NCI-H2196 treated with DMSO at 0.1 percent for 48 hours (cell line): Measurements from ENCODE around the gene TRPM8.

Source experiments
- DNase-seq: peaks from one replicate; lab custom pipeline; 2025; ENCODE audit not compliant: unreplicated experiment; lab: John Stamatoyannopoulos, UW

Gene TRPM8

DNA sequence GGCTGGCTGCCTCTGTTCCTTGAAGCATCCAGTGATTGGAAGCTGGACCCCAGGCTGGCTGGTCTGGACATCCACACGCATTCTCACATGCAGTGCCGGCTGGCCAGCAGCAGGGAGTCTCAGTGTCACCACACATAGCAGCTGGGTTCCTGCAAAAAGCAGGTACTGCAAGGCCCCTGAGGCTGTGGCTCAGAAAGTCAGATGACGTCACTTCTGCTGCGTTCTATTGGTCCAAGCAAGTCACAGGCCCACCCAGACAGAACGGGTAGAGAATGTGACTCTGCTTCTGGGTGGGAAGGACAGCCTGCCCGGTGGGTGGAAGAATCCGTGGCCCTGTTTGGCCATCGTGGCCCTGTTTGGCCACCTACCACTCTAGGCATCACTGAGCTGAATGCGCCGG, 82.0 kb downstream of the TRPM8 start:
- no peak for DNase-seq

DNA sequence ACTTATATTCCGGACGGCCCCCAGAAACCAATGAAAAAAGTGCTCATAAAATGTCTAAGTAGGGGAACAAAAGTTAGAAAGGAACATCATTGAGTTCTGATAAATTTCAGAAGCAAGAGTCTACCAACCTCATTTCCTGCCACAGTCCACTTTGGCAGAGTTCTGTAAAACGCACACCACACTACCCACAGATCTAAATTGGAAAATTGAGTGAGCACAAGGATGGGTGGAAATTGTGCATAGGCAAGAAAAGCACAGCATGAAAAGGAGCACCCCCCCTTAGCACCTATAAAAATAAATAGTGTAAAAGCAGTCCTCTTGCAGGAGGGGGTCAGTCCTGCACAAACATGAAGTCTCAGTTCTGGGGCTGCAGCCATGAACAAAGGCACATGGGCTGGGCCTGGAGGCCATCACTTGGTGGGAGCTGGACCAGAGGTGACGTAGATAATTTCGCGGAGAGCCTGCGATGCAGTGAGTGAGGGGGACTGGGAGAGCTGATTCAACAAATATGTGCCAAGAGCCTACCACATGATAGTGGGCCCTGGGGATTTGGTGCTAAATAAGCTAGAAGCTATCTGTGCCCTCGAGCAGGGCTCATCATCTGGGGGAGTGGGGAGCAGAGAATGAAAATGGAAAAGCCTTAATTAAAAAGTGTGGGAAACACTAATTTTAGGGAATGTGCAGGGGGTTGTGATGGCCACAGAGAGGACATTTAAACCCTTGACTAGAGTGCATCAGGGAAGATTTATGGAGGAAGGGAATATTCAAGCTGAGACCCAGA, 84.4 kb downstream of the TRPM8 start:
- DNase-seq: no peak

DNA sequence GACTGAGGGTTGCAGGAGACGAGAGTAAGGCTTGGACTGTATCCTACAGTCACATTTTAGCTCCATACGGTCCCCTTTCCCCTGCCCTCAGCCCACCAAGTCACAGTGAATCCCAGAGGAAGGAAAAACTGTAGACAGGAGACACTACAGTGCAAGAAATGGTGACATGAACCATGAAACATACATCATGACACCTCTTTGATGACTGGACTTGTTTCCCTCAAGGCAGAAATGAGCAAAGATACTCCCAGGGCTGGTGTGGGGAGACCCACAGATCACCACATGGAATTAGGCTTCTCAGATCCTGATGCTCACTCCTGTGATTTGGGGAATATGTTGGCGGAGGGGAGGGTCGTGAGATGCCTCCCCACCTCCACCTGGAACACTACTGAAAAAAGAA, 85.1 kb downstream of the TRPM8 start:
- no peak for DNase-seq

DNA sequence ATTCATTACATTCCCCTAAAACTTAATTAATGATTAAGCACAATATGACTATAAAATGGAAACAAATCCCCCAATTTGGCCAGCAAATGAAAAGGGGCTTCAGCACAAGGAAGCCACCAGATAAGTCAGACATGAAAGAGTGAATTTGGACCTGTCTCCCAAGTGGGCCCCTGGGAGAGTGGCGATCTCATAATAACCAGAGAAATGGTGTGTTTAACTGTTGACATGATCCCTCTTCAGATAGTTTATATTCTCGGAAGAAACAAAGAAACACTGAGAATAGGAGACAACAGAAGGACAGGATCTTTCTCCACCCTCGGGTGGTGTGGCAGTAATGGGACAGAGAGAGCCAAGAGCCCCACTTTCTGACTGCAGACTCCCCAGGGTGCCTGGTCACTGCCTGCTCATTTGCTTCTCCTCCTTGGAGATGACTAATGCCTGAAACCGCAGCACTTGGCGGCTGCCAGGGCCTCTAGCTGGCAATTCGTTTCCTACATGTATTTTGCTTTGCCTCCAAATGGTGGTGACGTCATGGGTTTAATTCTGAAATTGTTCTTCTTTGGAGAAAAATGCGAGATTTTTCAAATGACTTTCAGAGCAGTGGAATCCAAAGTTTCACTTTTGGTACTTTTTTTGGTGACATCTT, 86.9 kb downstream of the TRPM8 start:
- no peak for DNase-seq

DNA sequence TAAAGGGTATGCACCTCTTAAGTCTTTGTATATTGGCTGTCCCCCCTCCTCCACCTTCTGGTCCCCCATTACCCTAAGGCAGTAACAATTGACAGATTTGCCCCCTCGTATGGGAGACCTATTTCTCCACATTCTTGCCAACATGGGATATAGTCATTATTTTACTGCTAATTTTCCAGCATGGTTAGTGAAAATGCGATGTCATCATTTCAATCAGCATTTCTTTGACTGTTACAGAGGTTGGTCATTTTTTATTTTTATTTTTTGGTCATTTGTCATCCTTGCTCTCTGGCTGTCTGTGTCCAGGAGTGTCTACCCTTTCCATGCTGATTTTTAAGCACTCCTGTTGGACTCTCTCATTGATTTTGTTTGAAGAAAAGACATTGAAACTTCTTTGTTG, 88.0 kb downstream of the TRPM8 start:
- no peak for DNase-seq

DNA sequence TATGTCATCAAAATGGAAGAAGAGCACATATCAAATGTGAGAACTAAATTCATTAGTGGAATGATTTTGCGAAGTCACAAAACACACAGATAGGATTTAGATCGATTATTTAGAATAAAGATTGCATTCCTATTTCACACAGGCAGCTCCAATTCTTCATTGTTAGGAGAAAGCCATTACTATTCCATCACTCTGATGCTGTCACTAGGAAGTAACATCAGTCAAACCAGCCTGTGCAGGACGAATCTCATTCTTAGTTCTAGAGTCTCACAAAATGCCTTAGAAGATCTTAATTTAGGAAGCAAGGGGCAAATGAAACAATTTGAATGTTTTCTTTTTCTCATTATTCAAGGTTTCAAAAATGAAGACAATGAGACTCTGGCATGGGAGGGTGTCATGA, 89.3 kb downstream of the TRPM8 start:
- DNase-seq: no peak

DNA sequence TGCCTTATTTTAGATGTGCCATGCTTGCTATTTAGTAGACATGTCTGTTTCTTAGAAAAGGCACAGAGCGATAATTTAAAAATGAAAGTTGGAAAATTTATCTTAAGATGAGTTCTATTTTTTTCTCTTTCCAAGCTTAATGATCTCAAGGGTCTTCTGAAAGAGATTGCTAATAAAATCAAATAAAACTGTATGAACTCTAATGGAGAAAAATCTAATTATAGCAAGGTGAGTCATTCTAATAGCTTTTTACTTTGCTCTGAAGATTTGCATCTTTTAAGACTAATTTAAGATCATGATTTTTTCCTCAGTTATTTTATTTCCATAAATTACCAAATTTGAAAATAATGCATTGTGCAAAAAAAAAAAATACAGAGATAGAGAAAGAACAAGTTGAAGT, 97.3 kb downstream of the TRPM8 start:
- DNase-seq: no peak

DNA sequence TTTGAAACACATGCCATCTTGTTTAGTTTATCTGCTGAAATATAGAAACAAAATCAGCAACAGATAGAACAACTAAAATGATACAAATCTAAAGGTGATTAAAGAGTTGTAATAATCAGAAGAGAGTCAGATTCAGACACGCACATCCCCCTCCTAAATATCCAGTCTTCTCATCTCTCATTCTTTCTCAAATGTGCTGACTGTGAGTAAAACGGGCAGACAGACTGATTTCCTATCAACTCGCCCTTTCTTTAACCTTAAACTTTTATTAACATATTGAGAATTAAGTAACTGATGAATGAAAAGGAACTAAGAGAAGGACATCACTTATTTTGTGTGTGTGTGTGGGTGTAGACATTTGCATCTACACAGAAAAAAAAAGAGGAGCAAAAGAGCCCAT, 98.7 kb downstream of the TRPM8 start:
- DNase-seq: no peak

DNA sequence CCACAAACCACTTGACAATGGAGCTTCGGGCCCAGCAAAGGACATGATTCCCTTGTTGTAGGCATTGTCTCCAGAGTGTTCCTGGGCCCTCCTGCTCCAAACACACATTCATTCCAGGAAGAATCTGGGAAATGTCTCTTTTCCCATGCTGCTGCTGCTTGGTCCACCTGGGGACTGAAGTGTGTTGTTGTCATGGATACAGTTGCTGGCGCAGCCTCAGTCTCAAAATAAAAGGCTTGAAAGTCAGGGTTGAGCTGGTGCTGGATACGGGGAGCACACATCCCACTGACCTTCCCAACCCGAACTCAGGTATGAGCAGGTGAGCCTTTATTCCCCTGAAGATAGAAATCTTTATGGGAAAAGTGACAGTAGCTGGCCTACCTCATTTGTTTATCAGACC, 102.7 kb downstream of the TRPM8 start:
- DNase-seq: no peak

DNA sequence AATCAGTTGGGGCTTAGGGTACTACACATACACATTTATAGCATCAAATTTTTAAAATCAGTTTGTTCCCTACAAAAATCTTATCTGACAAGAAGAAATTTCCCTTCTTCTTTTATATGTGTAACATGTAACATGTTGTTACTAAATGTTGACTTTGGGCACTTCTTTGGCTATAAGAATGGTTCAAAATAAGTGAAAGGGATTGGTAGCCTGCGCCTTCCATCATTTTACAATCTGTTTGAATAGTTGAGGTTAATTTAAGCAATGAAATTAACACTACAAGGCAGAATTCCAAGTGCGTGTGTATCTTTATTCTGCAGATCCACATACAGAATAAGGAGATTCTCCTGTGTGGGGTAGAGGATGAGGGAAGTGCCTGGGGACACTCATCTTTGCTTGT, 103.2 kb downstream of the TRPM8 start:
- DNase-seq: no peak

DNA sequence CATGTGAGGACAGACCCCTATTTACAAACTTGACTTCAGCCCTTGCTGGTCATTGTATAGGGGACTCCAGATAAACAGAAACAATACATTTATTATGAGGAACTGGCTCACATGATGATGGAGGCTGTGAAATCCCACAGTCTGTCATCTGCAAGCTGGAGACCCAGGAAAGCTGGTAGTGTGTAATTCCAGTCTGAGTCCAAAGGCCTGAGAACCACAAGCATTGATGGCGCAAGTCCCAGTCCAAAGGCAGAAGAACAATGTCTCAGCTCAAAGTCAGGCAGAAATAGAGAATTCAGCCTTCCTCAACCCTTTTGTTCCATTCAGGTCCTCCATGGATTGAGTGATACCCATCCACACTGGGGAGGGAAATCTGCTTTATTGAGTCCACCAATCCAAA, 105.3 kb downstream of the TRPM8 start:
- DNase-seq: no peak

DNA sequence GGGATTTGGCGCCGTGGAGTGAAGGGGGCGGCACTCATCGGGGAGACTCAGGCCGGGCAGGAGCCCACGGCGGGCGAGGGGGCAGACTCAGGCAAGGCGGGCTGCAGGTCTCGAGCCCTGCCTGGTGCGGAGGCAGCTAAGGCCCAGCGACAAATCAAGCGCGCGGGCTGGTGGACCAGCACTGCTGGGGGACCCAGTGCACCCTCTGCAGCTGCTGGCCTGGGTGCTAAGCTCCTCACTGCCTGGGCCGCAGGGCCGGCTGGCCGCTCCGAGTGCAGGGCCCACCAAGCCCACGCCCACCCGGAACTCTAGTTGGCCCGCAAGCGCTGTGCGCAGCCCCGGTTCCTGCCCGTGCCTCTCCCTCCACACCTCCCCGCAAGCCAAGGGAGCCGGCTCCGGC, 107.1 kb downstream of the TRPM8 start:
- no peak for DNase-seq

DNA sequence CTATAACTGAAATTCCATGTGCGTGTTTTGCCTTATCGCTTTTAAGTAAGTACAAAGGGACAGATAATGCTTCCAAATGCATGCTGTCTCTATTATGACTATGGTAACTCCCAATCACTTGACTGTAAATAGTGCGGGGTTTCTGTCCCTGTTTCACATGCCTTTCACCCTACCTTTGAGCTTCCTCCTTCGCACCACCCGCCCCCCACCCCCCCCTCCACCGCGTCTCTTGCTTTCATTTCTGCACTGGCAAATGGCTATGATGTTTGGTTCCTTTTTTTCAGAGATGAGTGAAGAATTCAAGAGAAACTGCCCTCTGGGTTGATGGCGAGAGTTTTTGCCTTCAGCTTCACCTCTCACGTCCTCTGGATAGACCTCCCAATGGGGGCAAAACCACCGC, 108.3 kb downstream of the TRPM8 start:
- DNase-seq: no peak

DNA sequence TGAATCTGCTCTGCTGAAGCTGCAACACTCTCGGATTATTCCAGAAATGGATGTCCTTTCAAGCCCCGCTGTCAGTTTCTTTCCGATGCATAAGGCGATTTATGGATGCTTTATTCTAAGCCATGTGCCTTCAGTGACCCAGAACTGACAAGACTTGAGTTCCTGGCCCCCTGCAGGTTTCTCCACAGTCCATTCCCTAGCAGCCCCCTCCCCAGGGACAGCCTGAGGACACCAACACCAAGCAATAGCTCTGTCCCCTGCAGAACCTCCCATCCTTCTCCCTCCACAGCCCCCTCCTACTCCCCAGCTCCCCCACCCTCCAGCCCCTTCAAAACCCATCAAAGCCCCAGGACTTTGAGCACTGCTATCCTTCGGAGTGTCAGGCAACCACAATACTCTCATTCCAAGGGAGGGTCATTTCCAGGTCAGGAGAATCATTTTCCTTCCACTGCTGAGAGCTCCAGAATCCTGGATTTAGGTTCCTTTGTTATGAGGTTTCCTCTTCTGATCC, 108.8 kb downstream of the TRPM8 start:
- DNase-seq: no peak

DNA sequence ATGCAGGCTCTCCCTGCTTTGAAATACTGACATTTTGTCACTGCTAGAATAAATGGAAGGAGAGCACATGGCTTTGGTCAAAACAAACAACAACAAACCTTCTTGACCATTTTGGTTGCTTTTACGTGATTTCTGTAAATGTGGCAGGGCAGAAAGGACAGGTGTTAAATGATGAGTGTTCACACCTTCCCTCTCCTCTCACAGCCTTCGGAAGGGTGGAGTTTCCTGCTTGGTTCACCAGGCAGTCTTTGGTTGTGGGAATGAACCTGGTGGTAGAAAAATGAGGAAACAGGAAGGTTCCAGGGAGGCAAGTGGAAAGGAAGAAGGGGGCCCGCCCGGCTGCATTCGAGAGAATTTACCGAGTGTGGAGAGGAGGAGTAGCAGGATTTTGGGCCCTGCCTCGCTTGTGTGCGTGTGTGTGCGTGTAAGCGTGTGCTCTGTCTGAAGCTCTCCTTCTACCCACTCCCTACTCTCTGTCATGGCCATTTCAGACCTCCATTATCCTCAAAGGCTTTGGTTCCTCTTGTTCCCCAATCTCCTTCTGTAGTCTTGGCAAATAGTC, 109.6 kb downstream of the TRPM8 start:
- DNase-seq: no peak

DNA sequence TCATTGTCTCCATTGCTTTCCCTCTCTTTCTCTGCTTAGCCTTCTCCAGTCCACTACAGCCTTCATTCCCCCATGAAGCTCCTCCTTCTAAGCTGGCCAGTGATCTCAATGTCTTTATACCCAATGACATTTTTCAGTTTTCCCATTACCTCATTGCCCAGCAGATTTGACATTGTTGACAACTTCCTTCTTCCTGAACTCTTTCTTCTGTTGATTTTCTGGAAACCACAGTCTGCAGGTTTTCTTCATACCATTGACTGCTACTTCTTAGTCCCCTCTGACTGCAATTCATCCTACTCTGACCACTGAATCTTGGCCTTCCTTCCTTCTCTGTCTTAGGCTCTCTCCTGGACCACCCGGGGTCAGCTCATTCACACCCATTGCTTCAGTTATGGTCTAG, 110.5 kb downstream of the TRPM8 start:
- no peak for DNase-seq

DNA sequence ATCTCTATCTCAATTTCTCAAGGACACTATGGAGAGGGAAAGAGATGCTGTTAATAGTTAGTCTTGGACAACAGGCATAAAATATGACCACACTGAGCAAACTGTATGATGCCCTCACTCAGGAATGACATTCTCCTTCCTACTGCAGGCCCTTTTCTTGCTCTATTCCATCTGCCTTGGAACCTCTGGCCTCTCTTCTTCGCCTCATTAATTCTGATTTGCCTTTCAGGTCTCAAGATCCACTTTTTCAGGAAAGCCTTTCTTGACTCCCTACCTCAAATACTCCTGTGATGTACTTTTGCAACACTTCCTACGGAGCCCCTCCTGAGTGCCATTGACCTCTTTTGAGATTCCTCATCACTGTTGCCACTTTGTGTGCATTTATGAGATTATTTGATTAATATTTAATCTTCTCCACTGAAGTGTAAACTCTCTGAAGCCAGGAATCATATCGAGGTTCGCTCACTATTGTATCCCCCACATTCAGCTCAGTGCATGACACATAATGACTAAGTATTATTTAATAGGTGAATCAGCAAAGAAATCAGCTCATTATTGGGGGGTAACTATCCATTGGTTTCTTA, 112.1 kb downstream of the TRPM8 start:
- no peak for DNase-seq

DNA sequence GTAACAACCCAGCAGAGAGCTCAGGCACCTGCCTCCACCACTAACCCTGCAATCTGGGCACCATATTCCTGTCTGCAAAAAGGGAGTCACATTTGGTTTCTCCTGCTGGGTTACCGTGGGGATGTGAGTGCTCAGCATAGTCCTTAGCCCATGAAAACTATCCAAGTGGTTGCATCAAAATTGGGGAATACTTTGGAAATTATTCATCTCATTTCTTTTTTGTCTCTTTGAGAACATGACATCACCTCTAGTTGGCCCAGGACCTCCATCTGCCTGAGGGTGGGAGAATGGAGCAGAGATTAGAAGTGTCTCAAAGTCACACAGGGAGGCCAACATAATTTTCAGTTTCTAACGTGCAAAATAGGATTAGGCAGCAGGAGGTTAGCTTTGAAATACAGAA, 114.0 kb downstream of the TRPM8 start:
- no peak for DNase-seq

DNA sequence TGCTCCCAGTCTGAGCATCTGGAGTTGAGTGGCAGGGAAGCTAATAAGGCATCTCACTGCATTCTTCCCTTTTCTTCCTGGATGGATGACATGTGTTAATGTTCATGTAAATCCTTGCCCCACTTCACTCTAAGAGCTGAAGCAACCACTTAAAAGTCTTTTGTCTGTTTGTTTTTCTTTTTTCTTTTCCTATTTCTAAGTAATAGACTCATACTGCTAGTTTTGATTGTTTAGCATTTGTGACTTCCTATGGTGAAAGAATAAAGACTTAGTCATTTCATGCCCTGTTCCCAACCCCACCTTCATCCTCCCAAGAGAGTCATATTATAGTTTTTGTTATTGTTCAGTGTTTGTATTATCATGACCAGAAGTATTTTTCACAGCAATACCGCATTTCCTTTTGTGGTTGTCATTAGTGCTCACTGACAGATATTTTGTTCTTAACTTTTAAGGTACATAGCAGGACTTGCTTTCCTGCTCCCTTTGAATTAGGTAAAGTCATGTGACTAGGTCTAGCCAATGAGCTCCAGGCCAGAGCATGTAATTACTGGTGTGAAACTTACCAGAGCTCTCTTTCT, 115.2 kb downstream of the TRPM8 start:
- no peak for DNase-seq

DNA sequence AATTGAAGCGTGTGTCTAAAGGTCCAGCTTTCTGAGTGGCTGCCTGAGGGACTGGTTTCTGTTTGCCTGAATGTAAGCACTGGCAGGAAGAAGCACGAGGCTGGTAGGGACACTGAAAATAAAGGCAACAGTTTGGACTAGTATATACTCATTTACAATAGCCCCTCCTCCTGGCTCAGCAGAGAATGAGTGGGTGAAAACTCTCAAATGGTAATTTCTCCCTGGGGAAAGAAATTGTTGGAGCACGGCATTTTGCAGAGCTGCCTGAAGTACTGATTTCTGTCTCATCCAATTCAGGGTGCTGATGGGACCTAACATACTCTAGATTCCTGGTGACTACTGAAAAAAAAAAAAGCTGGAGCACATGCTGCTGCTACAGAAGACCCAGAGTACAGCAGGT, 116.0 kb downstream of the TRPM8 start:
- no peak for DNase-seq

DNA sequence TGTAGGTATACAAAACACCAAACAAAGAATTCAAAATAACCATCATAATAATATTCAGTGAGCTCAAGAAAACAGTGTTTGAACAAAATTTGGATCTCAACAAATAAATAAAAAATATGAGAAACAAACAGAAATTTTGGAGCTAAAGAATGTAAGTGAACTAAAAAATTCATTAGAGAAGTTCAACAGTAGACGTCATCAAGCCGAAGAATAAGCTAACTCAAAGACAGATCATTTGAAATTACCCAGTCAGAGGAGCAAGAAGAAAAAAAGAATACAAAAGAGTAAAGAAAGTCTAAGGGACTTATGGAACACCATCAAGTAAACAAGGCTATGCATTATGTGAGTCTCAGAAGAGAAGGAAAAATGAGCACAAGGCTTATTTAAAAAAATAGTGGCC, 116.7 kb downstream of the TRPM8 start:
- no peak for DNase-seq
